HCT116 (cell line): ENCODE data around the gene RNU7-1. TPM values are rescaled to one million over a fixed set of nuclear protein-coding genes. Genes with fewer than 3 reads are reported as not detected.

Source experiments
- ATAC-seq: fragments of 200-7000 bp; cut with Tn5 transposase; 2 replicates; pipeline ENCODE4 v1.9.1; 2020; ENCODE audit warnings: mild to moderate bottlenecking, moderate library complexity
- BruUV-seq: library from RNA; stranded (reverse); fragments of 400-500 nt; replicated peaks from 2 replicates; lab custom pipeline; 2021; lab: Mats Ljungman, UMichigan
- CTCF ChIA-PET: fragments of 300-600 bp; sonication (Branson Sonifier 250); formaldehyde crosslinking; loops from one replicate; lab custom pipeline; 2021; ENCODE audit warnings: antibody characterized with exemption; lab: Charles Lee
- POLR2A ChIA-PET: fragments of 300-600, 350-600 bp; sonication (Branson Sonifier 250); formaldehyde crosslinking; loops from one replicate; lab custom pipeline; 2021; ENCODE audit warnings: antibody characterized with exemption; lab: Charles Lee
- RAD21 ChIA-PET, 2 experiments: fragments of 300-600 bp; sonication (Branson Sonifier 250); formaldehyde crosslinking; loops; one replicate each; lab custom pipeline; 2023; ENCODE audit warnings: low total read pairs in 2 of 2; ENCODE audit not compliant: uncharacterized antibody in 2 of 2, unreplicated experiment in 2 of 2, low non-redundant PET in 1 of 2; lab: Charles Lee
- DNase-seq: peaks from one replicate; pipeline ENCODE4 v3.0.0-alpha.2; 2010; ENCODE audit warnings: low read depth, low spot score
- H2AFZ ChIP-seq: fragments of 200-600 bp; shearing (Covaris generic), sonication (generic); 2 replicates; pipeline ENCODE4 v1.6.1; 2017; ENCODE audit warnings: low read depth, mixed run types, mixed read lengths, antibody characterized with exemption, low read length; ENCODE audit not compliant: poor library complexity, severe bottlenecking
- H3K27ac ChIP-seq: 2 replicates; pipeline ENCODE4 v1.5.1; 2012; ENCODE audit warnings: low read depth, low read length
- H3K27me3 ChIP-seq: fragments of 200-600 bp; sonication (generic); 2 replicates; pipeline ENCODE4 v1.6.1; 2016; ENCODE audit warnings: mixed run types, low read length, mixed read lengths; ENCODE audit not compliant: insufficient read depth
- H3K36me3 ChIP-seq, 2 experiments: fragments of 200-500 bp in 1 of 2; fragments of 200-600 bp in 1 of 2; sonication (Bioruptor generic) in 1 of 2; sonication (generic) in 1 of 2; 2 replicates each; pipeline versions ENCODE4 v1.5.1 to v1.6.1; 2014 to 2016; ENCODE audit warnings: low read length in 2 of 2, inconsistent platforms in 1 of 2, mixed read lengths in 1 of 2, mixed run types in 1 of 2; ENCODE audit not compliant: insufficient read depth in 2 of 2, control insufficient read depth in 1 of 2
- H3K4me1 ChIP-seq, 2 experiments: fragments of 200-600 bp in 1 of 2; sonication (generic) in 1 of 2; 2 replicates each; pipeline versions ENCODE4 v1.5.1 to v1.6.1; 2012 to 2017; ENCODE audit warnings: low read length in 2 of 2, inconsistent platforms in 1 of 2, mild to moderate bottlenecking in 1 of 2, mixed read lengths in 1 of 2, mixed run types in 1 of 2, moderate library complexity in 1 of 2; ENCODE audit not compliant: insufficient read depth in 2 of 2, control insufficient read depth in 1 of 2
- H3K4me2 ChIP-seq: fragments of 200-600 bp; sonication (generic); 2 replicates; pipeline ENCODE4 v1.6.1; 2017; ENCODE audit warnings: mixed run types, low read length, mixed read lengths
- H3K4me3 ChIP-seq, 2 experiments: fragments of 200-600 bp in 1 of 2; sonication (generic) in 1 of 2; replicated peaks in 1 of 2; 2 replicates each; pipeline ENCODE4 v1.5.1; 2011 to 2016; ENCODE audit warnings: low read length in 2 of 2, control low read depth in 1 of 2, low read depth in 1 of 2, mild to moderate bottlenecking in 1 of 2, mixed read lengths in 1 of 2, mixed run types in 1 of 2
- H3K79me2 ChIP-seq: fragments of 200-600 bp; sonication (generic); 2 replicates; pipeline ENCODE4 v1.6.1; 2017; ENCODE audit warnings: mild to moderate bottlenecking, mixed run types, low read length, moderate library complexity, mixed read lengths; ENCODE audit not compliant: insufficient read depth
- H3K9ac ChIP-seq: fragments of 200-600 bp; sonication (generic); 2 replicates; pipeline ENCODE4 v1.6.1; 2016; ENCODE audit warnings: low read length, mixed read lengths
- H3K9me2 ChIP-seq: fragments of 200-600 bp; sonication (generic), shearing (Covaris generic); 2 replicates; pipeline ENCODE4 v1.6.1; 2017; ENCODE audit warnings: mixed run types, mild to moderate bottlenecking, moderate library complexity; ENCODE audit not compliant: insufficient read depth
- H3K9me3 ChIP-seq, 2 experiments: fragments of 200-500 bp in 1 of 2; fragments of 200-600 bp in 1 of 2; sonication (Bioruptor generic) in 1 of 2; sonication (generic) in 1 of 2; 2 replicates each; pipeline ENCODE4 v1.6.1; 2014 to 2017; ENCODE audit warnings: low read length in 2 of 2, mixed read lengths in 2 of 2, inconsistent platforms in 1 of 2, low read depth in 1 of 2, mild to moderate bottlenecking in 1 of 2, mixed run types in 1 of 2, moderate library complexity in 1 of 2; ENCODE audit not compliant: control insufficient read depth in 1 of 2, insufficient read depth in 1 of 2
- H4K20me1 ChIP-seq: fragments of 200-600 bp; sonication (generic), shearing (Covaris generic); 2 replicates; pipeline ENCODE4 v1.6.1; 2017; ENCODE audit warnings: mixed run types, mild to moderate bottlenecking, moderate library complexity; ENCODE audit not compliant: insufficient read depth
- ATF3 ChIP-seq: IDR thresholded peaks from 2 replicates; pipeline ENCODE4 v1.6.1; 2012
- EGR1 ChIP-seq: IDR thresholded peaks from 2 replicates; pipeline ENCODE4 v1.6.1; 2012; ENCODE audit warnings: low read depth
- EZH2 ChIP-seq: fragments of 200-600 bp; sonication (generic); IDR thresholded peaks from 2 replicates; pipeline ENCODE4 v1.6.1; 2017; ENCODE audit warnings: antibody characterized with exemption, mixed run types
- FOSL1 ChIP-seq: IDR thresholded peaks from 2 replicates; pipeline ENCODE4 v1.6.1; 2012; ENCODE audit warnings: low read depth
- JUND ChIP-seq: IDR thresholded peaks from 2 replicates; pipeline ENCODE4 v1.6.1; 2012
- SIN3A ChIP-seq: IDR thresholded peaks from 2 replicates; pipeline ENCODE4 v1.6.1; 2012; ENCODE audit warnings: low read depth
- TCF7L2 ChIP-seq: IDR thresholded peaks from 2 replicates; pipeline ENCODE4 v1.7.0; 2011; ENCODE audit warnings: borderline replicate concordance, inconsistent platforms; ENCODE audit not compliant: insufficient read depth, insufficient read length; ENCODE audit errors: extremely low read depth
- YY1 ChIP-seq: IDR thresholded peaks from 2 replicates; pipeline ENCODE4 v1.6.1; 2011; ENCODE audit warnings: low read length, low read depth, moderate library complexity, mild to moderate bottlenecking; ENCODE audit not compliant: insufficient replicate concordance; ENCODE audit errors: extremely low read depth
- ZFX ChIP-seq: fragments of 450-650 bp; IDR thresholded peaks from 2 replicates; pipeline ENCODE4 v1.6.1; 2017
- intact Hi-C: fragments of 100-400 bp; cut with micrococcal nuclease; formaldehyde crosslinking; loops from 2 replicates; pipeline ENCODE4 v1.10.0; 2022
- total RNA-seq: library from RNA; stranded (reverse); gene quantifications from one replicate; pipeline ENCODE4 v1.2.1, GENCODE V29; 2021; ENCODE audit not compliant: unreplicated experiment
- TF ChIP-seq, protein P1 (sequence below), 3 experiments: fragments of 200-600 bp in 1 of 3; sonication (generic) in 1 of 3; IDR thresholded peaks in 2 of 3; conservative IDR thresholded peaks in 1 of 3; 2 replicates each; pipeline ENCODE4 v1.5.1; 2012 to 2017; ENCODE audit warnings: low read depth in 2 of 3, low read length in 2 of 3, antibody characterized with exemption in 1 of 3, borderline replicate concordance in 1 of 3, control low read depth in 1 of 3, mild to moderate bottlenecking in 1 of 3, mixed read lengths in 1 of 3, mixed run types in 1 of 3, moderate library complexity in 1 of 3; ENCODE audit not compliant: insufficient read depth in 1 of 3
- TF ChIP-seq, protein P2 (sequence below): IDR thresholded peaks from 2 replicates; pipeline ENCODE4 v1.6.1; 2012

The RNU7-1 gene
- total RNA-seq, 1 experiment from 2014 or later: not detected

GRCh38 chr12:6899427-6899826 is 44.2 kb upstream of the RNU7-1 start:
- ATAC-seq (no peak), DNase-seq (no peak)
- no peak overlapping the region for H2AFZ ChIP-seq
- 0 out of 2 replicates have a peak overlapping the region, but pooled peaks have one; percentile 8 for H3K4me2 ChIP-seq
- H3K9me3 ChIP-seq: no peaks in the 10 kb centered on the region
- no peak overlapping the region for H3K27ac ChIP-seq
- RAD21 ChIA-PET: no interaction called here
- no peaks in the 10 kb centered on the region for H3K36me3 ChIP-seq
- no peak overlapping the region for H3K4me3 ChIP-seq
- POLR2A ChIA-PET: interaction anchor here (0.6 kb wide), 1 partner anchor 21 kb away, joined by 5 read pairs; no protein-coding TSS in a partner anchor
- no peak overlapping the region for H3K9ac ChIP-seq
- intact Hi-C loops: no loop called here
- no peaks in the 10 kb centered on the region for H3K27me3 ChIP-seq
- no peaks in the 10 kb centered on the region for H4K20me1 ChIP-seq
- no peaks in the 10 kb centered on the region for H3K79me2 ChIP-seq
- no peaks in the 10 kb centered on the region for H3K9me2 ChIP-seq
- no TSS peak for BruUV-seq
- TF ChIP-seq TCF7L2 (no peak), ZFX (no peak), JUND (no peak)
- TF ChIP-seq, protein P1, sequence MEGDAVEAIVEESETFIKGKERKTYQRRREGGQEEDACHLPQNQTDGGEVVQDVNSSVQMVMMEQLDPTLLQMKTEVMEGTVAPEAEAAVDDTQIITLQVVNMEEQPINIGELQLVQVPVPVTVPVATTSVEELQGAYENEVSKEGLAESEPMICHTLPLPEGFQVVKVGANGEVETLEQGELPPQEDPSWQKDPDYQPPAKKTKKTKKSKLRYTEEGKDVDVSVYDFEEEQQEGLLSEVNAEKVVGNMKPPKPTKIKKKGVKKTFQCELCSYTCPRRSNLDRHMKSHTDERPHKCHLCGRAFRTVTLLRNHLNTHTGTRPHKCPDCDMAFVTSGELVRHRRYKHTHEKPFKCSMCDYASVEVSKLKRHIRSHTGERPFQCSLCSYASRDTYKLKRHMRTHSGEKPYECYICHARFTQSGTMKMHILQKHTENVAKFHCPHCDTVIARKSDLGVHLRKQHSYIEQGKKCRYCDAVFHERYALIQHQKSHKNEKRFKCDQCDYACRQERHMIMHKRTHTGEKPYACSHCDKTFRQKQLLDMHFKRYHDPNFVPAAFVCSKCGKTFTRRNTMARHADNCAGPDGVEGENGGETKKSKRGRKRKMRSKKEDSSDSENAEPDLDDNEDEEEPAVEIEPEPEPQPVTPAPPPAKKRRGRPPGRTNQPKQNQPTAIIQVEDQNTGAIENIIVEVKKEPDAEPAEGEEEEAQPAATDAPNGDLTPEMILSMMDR (IDR thresholded peaks at IDR 0.05 in 2 of 3, conservative IDR thresholded peaks at IDR 0.05 in 1 of 3; ENCODE audit: borderline replicate concordance in 1 of 3, insufficient read depth in 1 of 3, low read depth in 2 of 3, low read length in 2 of 3): no peak
- CTCF ChIA-PET: no interaction called here
- H3K4me1 ChIP-seq: peaks cover 8 to 22% of the 10 kb centered on the region in 2 experiments

- Histone ChIP-seq H3K4me3 (no peak overlapping the region), H2AFZ (no peak overlapping the region), H3K4me2 (0 out of 2 replicates have a peak overlapping the region, but pooled peaks have one; percentile 8), H4K20me1 (no peaks in the 10 kb centered on the region), H3K9me2 (no peaks in the 10 kb centered on the region), H3K36me3 (no peaks in the 10 kb centered on the region), H3K4me1 (peaks cover 8 to 24% of the 10 kb centered on the region in 2 experiments), H3K9ac (no peak overlapping the region), H3K79me2 (no peaks in the 10 kb centered on the region), H3K27ac (no peak overlapping the region), H3K27me3 (no peaks in the 10 kb centered on the region), H3K9me3 (no peaks in the 10 kb centered on the region)
- no TSS peak for BruUV-seq
- ATAC-seq (no peak), DNase-seq (no peak)
- ChIA-PET RAD21 (no interaction called here), POLR2A (no interaction called here), CTCF (interaction anchor here (1.1 kb wide), 1 partner anchor 28 kb away, joined by 3 read pairs; no protein-coding TSS in a partner anchor)
- TF ChIP-seq JUND (no peak), YY1 (no peak), EGR1 (no peak), SIN3A (no peak), ATF3 (no peak), EZH2 (no peak), FOSL1 (no peak)
- TF ChIP-seq, protein P2, sequence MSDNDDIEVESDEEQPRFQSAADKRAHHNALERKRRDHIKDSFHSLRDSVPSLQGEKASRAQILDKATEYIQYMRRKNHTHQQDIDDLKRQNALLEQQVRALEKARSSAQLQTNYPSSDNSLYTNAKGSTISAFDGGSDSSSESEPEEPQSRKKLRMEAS: no peak
- intact Hi-C loops: no loop called here
Measured at GRCh38 chr12:6899837-6900519, 43.6 kb upstream of the RNU7-1 start.
